ENCODE measurements around the gene GM2A. TPM values are rescaled to one million over a fixed set of nuclear protein-coding genes. Genes with fewer than 3 reads are reported as not detected.

The GM2A gene
- total and polyA plus RNA-seq, 2 of the 13 experiments (the other 11 are each of a cell fraction or from before 2014, with no cell fraction given), result 14.6 to 29.6 TPM

DNA sequence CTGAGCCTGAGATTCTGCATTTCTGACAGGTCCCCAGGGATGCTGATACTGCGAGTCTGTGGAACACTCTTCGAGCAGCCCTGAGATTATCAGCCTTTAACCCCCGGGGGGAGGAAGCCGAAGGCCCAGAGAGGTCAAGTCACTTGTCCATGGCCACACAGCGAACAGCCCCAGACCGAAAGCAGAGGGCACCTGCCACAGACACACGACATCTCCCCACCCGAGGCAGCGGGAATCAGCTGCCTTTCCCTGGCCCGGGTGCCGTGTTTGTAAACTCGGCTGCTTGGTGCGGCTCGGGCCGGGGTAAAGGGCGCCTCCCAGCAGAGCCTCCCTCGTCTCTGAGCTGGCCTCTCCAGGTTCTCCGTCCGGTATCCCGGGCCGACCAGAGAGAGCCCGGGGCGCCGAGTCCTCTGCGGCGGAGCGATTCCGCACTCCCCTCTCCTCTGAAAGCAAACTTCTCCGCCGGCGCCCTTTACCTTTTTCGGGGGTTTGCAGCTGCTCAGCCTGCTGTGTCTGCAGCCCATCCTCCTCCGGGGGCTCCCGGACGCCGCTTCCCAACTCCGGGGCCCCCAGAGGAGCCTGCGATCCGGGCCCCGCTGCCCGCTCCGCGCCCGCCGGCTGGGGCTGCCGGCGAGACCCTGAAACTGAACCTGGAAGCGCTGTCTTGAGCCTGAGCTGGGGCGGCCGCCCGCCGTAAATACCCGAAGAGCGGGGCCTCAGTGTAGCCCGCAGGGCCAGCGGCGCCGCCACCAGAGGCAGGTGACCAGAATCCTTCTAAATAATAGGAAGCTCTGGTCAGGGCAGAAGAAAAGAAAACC lies 29.3 kb upstream of the GM2A start, which contains the start of gene CCDC69 (continued):
- TF ChIP-seq WIZ (CRISPR knock-in tag; IDR thresholded peaks at IDR 0.05) (no peak), ZNF781 (CRISPR knock-in tag; IDR thresholded peaks at IDR 0.05; ENCODE audit: borderline replicate concordance, not compliant biosample characterization) (no peak), RXRA (CRISPR knock-in tag; IDR thresholded peaks at IDR 0.05) (no peak; the same call in 1 of the 2 replicates), IKZF1 (IDR thresholded peaks at IDR 0.05) (no peak), ZNF883 (CRISPR knock-in tag; IDR thresholded peaks at IDR 0.05; ENCODE audit: not compliant biosample characterization) (peak; percentile 62), XBP1 (CRISPR knock-in tag; IDR thresholded peaks at IDR 0.05) (no peak), MEIS2 (CRISPR knock-in tag; IDR thresholded peaks at IDR 0.05) (peak; percentile 78), HOXA3 (CRISPR knock-in tag; IDR thresholded peaks at IDR 0.05) (no peak), HMGA1 (CRISPR knock-in tag; conservative IDR thresholded peaks at IDR 0.05) (no peak), HNRNPK (IDR thresholded peaks at IDR 0.05; ENCODE audit: low read depth, low read length, poor library complexity, severe bottlenecking) (no peak)
- TF ChIP-seq, protein P1, sequence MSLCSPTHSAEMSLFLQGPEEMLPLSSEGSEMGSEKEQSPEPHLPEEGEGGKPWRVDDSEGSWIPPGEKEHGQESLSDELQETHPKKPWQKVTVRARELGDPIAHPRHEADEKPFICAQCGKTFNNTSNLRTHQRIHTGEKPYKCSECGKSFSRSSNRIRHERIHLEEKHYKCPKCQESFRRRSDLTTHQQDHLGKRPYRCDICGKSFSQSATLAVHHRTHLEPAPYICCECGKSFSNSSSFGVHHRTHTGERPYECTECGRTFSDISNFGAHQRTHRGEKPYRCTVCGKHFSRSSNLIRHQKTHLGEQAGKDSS (CRISPR knock-in tag; IDR thresholded peaks at IDR 0.05; ENCODE audit: borderline replicate concordance, low read depth), result no peak
- TF ChIP-seq, protein P2, sequence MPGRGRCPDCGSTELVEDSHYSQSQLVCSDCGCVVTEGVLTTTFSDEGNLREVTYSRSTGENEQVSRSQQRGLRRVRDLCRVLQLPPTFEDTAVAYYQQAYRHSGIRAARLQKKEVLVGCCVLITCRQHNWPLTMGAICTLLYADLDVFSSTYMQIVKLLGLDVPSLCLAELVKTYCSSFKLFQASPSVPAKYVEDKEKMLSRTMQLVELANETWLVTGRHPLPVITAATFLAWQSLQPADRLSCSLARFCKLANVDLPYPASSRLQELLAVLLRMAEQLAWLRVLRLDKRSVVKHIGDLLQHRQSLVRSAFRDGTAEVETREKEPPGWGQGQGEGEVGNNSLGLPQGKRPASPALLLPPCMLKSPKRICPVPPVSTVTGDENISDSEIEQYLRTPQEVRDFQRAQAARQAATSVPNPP (CRISPR knock-in tag; IDR thresholded peaks at IDR 0.05), result peak; percentile 46; the same call in 1 of the 2 replicates
- TF ChIP-seq, protein P3, sequence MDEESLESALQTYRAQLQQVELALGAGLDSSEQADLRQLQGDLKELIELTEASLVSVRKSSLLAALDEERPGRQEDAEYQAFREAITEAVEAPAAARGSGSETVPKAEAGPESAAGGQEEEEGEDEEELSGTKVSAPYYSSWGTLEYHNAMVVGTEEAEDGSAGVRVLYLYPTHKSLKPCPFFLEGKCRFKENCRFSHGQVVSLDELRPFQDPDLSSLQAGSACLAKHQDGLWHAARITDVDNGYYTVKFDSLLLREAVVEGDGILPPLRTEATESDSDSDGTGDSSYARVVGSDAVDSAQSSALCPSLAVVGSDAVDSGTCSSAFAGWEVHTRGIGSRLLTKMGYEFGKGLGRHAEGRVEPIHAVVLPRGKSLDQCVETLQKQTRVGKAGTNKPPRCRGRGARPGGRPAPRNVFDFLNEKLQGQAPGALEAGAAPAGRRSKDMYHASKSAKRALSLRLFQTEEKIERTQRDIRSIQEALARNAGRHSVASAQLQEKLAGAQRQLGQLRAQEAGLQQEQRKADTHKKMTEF (CRISPR knock-in tag; IDR thresholded peaks at IDR 0.05), result peak; percentile 58; the same call in 1 of the 2 replicates
- TF ChIP-seq, protein P4, sequence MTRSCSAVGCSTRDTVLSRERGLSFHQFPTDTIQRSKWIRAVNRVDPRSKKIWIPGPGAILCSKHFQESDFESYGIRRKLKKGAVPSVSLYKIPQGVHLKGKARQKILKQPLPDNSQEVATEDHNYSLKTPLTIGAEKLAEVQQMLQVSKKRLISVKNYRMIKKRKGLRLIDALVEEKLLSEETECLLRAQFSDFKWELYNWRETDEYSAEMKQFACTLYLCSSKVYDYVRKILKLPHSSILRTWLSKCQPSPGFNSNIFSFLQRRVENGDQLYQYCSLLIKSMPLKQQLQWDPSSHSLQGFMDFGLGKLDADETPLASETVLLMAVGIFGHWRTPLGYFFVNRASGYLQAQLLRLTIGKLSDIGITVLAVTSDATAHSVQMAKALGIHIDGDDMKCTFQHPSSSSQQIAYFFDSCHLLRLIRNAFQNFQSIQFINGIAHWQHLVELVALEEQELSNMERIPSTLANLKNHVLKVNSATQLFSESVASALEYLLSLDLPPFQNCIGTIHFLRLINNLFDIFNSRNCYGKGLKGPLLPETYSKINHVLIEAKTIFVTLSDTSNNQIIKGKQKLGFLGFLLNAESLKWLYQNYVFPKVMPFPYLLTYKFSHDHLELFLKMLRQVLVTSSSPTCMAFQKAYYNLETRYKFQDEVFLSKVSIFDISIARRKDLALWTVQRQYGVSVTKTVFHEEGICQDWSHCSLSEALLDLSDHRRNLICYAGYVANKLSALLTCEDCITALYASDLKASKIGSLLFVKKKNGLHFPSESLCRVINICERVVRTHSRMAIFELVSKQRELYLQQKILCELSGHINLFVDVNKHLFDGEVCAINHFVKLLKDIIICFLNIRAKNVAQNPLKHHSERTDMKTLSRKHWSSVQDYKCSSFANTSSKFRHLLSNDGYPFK (CRISPR knock-in tag; IDR thresholded peaks at IDR 0.05; ENCODE audit: borderline replicate concordance), result no peak
- TF ChIP-seq, protein P5, sequence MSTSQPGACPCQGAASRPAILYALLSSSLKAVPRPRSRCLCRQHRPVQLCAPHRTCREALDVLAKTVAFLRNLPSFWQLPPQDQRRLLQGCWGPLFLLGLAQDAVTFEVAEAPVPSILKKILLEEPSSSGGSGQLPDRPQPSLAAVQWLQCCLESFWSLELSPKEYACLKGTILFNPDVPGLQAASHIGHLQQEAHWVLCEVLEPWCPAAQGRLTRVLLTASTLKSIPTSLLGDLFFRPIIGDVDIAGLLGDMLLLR (CRISPR knock-in tag; IDR thresholded peaks at IDR 0.05), result no peak
- TF ChIP-seq, protein P6, sequence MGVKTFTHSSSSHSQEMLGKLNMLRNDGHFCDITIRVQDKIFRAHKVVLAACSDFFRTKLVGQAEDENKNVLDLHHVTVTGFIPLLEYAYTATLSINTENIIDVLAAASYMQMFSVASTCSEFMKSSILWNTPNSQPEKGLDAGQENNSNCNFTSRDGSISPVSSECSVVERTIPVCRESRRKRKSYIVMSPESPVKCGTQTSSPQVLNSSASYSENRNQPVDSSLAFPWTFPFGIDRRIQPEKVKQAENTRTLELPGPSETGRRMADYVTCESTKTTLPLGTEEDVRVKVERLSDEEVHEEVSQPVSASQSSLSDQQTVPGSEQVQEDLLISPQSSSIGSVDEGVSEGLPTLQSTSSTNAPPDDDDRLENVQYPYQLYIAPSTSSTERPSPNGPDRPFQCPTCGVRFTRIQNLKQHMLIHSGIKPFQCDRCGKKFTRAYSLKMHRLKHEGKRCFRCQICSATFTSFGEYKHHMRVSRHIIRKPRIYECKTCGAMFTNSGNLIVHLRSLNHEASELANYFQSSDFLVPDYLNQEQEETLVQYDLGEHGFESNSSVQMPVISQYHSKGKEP (CRISPR knock-in tag; IDR thresholded peaks at IDR 0.05), result no peak
- TF ChIP-seq, protein P7, sequence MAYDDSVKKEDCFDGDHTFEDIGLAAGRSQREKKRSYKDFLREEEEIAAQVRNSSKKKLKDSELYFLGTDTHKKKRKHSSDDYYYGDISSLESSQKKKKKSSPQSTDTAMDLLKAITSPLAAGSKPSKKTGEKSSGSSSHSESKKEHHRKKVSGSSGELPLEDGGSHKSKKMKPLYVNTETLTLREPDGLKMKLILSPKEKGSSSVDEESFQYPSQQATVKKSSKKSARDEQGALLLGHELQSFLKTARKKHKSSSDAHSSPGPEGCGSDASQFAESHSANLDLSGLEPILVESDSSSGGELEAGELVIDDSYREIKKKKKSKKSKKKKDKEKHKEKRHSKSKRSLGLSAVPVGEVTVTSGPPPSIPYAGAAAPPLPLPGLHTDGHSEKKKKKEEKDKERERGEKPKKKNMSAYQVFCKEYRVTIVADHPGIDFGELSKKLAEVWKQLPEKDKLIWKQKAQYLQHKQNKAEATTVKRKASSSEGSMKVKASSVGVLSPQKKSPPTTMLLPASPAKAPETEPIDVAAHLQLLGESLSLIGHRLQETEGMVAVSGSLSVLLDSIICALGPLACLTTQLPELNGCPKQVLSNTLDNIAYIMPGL (CRISPR knock-in tag; IDR thresholded peaks at IDR 0.05; ENCODE audit: borderline replicate concordance in 1 of 2, low read depth in 1 of 2), result peak; percentile 54 to 81; a peak in 2 of 4 replicates
